HG03457 (cell line): ENCODE results near the gene RAB40C.

Experiments
- ATAC-seq: cut with Tn5 transposase; IDR thresholded peaks from one replicate; pipeline ENCODE4 v1.9.1; 2021; ENCODE audit warnings: moderate number of reproducible peaks; ENCODE audit not compliant: unreplicated experiment

RAB40C gene

DNA sequence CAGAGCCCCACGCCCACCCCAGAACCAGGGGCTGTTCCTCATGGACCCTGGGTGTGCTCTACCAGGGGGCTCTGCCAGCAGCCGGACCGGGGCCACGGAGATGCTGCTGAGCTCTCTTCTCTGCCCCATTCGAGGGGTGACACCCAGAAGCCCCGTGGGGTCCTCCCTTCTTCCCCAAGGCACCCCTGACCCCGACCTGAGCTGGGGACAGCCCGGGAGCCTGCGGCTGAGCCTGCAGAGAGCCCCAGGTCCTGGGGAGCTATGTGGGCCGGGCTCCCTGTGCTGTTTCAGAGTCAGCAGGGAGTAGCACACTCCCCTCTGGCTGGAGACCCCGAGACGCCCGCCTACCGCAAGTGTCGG is 30.9 kb upstream of the RAB40C start:
- no peak for ATAC-seq

DNA sequence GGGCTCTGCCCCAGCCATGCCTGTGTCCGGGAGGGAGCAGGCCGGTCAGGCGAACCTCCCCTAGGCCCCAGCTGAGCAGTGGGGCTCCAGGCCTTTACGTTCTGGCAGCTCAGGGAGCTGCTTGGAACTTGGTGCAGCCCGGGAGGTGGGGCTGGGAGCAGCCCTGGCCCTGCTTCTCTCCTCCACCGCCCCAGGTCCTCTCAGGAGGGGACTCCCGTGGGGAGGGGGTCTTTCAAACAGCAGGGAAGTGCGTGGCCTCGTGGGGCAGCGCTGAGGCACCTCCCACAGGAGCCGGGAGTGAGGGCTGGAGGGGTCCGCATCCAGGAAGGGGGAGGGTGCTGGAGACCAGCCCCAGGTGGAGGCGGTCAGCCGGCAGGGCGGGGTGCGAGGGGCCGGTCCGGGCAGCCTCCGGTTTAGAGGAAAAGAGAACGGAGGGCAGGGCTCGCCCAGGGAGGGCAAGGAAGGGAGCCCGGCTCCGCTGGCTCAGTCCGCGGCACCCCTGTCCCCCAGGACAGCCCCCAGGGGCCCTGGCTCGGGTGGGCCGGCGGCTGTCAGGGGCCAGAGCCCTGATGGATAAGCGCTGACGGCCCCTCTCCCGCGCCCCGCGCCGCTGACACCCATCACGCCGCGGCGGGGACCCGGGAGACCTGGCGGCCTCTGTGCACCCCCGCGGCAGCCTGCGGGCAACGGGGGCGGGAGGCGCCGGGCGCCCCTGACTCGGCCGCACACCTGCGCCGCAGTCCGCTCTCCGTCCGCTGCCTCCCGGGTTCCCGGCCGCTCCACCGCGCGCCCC is 30.3 kb upstream of the RAB40C start:
- ATAC-seq, result no peak

DNA sequence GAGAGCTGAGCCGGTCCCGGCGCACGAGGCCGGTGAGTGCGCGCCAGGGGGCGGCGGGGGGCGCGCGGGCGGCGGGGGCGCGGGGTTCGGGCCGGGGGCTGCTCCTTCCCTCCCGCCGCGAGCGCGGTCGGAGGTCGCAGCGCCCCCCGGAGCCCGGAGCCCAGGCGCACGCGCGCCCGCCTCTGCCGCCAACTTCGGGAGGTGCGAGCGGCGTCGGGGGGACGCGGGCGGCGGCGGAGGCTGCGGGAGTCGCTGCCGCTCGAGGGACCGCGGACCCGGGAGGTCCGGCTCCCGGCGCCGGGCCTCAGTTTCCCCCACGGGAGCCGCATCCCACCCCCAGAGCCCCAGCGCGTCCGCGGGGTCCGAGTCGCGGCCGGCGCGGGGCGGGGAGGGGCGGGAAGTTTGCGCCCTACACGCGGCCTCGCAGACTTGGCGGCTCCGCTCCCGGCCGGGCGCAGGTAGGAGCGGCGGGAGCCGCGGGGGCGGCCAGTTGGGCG is 29.6 kb upstream of the RAB40C start, which contains the start of gene PRR35:
TSS of gene PRR35 (plus strand) at position 191 of the 497 bp plus-strand sequence. CDS start 2,901 bp downstream, outside the sequence.
- no peak for ATAC-seq

GRCh38 chr16:560701-561412 is 29.0 kb upstream of the RAB40C start:
- ATAC-seq, result no peak

DNA sequence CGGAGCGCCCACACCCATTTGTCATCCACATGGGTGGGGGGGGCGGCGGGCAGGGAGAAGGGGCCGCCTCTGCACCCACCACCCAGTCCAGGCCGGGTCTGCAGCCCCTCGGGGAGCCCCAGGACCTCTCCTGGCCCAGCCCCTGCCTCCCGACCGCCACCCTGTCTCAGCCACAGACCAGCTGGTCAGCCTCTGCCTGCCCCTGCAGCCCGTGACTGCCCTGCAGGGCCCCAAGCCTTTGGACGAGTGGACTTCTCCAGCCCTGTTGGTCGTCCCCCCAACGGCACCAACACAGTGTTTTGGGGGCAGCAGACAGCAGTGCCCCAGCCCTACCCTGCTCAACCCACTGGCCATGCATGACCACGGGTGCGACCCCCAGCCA is 28.5 kb upstream of the RAB40C start:
- ATAC-seq, result no peak

GRCh38 chr16:561957-562938 is 27.6 kb upstream of the RAB40C start:
- no peak for ATAC-seq

DNA sequence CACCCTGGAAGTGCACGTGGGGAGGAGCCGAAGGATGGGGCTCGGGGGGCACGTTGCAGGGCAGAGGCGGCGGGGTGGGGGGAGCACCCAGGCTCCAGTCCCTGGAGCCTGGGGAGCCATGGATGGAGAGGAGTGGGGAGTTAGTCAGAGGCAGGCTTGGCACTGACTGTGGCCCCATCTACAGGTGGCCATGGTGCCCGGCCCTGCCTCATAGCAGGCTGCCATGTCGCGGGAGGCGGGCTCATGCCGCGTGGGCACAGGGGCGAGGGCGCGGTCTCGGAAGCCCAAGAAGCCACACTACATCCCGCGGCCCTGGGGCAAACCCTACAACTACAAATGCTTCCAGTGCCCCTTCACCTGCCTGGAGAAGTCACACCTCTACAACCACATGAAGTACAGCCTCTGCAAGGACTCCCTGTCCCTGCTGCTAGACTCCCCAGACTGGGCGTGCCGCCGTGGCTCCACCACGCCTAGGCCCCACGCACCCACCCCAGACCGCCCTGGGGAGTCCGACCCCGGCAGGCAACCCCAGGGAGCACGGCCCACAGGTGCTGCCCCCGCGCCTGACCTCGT is 26.7 kb upstream of the RAB40C start:
- ATAC-seq, result no peak

GRCh38 chr16:564690-565418 is 25.0 kb upstream of the RAB40C start:
- no peak for ATAC-seq

DNA sequence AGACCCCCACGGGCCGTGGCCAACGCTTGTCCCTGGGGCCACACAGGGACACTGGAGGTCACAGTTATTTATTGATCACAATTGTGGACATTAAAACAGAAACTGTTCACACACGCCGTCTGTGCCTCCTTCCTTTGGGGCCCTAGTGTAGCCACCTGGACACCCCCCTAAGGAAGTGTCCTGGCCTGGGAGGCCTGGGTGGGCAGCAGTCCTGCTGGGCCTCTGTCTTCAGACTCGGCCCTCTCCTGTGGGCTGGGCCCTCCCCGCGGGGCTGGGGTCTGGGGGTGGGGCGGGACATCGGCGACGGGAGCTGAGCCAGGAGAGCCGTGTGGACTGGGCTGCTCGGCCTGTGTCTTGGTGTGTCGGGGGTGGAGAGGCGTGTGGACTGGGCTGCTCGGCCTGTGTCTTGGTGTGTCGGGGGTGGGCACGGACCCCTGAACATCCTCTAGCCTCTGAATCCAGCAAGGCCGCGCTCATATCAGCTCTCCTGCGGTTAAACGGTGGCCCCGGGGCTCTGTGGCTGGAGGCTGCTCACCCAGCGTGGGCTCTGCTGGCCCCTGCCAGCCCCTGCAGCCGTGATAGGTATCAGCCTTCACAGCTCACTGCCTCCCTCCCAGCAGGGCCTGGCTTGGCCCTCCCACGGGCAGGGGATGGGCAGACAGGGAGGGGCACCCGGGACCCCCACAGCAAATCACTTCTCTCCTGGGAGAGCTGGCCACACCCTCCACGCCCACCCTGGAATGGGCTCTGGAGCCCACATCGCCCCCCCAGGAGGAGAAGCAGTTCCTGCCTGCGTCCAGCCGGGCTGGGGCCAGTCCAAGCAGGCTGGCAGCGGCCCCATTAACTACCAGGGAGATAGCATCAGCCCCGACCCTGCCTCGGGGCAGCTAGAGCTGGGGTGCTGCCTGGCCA is 24.2 kb upstream of the RAB40C start:
- no peak for ATAC-seq

GRCh38 chr16:566475-567372 is 23.1 kb upstream of the RAB40C start, which contains the start of gene NHLRC4:
TSS of gene NHLRC4 (plus strand) at chr16:567005. CDS start at chr16:568048, 1,043 bp downstream.
- no peak for ATAC-seq

GRCh38 chr16:567373-568256 is 22.3 kb upstream of the RAB40C start:
- no peak for ATAC-seq

DNA sequence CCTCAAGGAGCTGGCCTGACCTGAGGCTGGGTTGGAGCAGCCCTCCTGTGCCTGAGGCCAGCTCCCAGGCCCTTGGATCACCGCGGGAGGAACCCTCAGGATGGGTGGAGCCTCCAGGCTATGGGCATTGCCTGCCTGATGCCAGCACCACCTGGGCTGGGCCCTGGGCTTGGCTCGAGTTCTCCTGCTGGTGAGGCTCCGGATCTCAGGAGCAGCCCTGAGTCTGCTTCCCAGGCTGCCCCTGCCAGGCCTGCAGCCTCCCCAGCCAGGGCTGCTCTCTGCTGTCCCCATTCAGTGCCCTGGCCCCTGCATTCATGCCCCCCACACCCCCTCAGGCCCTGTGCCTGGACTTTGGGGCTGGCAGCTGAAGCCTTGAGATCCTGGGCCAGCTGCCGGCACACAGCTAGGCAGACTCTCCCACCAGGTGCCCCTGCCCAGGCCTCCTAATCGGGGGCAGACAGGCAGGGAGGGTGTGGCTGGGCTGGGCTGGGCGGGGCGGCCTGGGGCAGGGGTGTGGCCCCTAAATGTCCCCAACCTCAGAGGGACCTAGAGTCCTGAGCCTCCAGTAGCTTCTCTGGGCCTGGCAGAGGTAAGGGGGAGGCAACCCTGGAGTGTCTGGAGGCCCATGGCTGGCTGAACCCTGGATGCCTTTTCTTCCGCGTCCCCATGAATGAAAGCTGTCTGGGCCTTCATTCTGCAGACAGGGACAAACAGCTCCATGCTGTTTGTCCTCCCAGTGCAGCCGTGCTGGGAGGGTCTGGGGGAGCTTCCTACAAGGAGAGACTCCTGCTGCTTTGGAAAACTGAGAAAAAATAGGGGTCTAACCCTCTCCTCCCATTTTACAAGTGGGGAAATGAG is 21.2 kb upstream of the RAB40C start:
- ATAC-seq, result no peak

- ATAC-seq, result no peak
These were observed 20.2 kb upstream of the RAB40C start, which contains the start of gene PIGQ for GRCh38 chr16:569445-570254. TSS of gene PIGQ (plus strand) at chr16:569968. CDS start at chr16:574075, 4,107 bp downstream.

- ATAC-seq, result no peak
These were observed 16.8 kb upstream of the RAB40C start for GRCh38 chr16:572865-573650.
